SIG-M5 (cell line): Measurements from ENCODE around the gene EYS.

Experiments used
- DNase-seq: peaks from one replicate; lab custom pipeline; 2025; lab: John Stamatoyannopoulos, UW

Gene EYS

GRCh38 chr6:65221153-65221552 lies 485.9 kb downstream of the EYS start:
- no peak for DNase-seq

GRCh38 chr6:65202738-65203137 lies 504.3 kb downstream of the EYS start:
- DNase-seq, result no peak

GRCh38 chr6:65199683-65200082 lies 507.3 kb downstream of the EYS start:
- no peak for DNase-seq

- DNase-seq, result no peak
Measured at GRCh38 chr6:65199121-65199520, 507.9 kb downstream of the EYS start.

- DNase-seq, result no peak
Measured at GRCh38 chr6:65191471-65191870, 515.6 kb downstream of the EYS start.

- no peak for DNase-seq
Measured at GRCh38 chr6:65189236-65189881, 517.7 kb downstream of the EYS start.

GRCh38 chr6:65186826-65187225 lies 520.2 kb downstream of the EYS start:
- DNase-seq, result no peak

GRCh38 chr6:65182681-65183080 lies 524.3 kb downstream of the EYS start:
- no peak for DNase-seq

- no peak for DNase-seq
Measured at GRCh38 chr6:65170273-65170672, 536.8 kb downstream of the EYS start.

- no peak for DNase-seq
Measured at GRCh38 chr6:65161661-65162060, 545.4 kb downstream of the EYS start.

GRCh38 chr6:65157025-65157424 lies 550.0 kb downstream of the EYS start:
- no peak for DNase-seq

- no peak for DNase-seq
Measured at GRCh38 chr6:65155083-65155482, 551.9 kb downstream of the EYS start.

GRCh38 chr6:65149841-65150240 lies 557.2 kb downstream of the EYS start:
- no peak for DNase-seq

GRCh38 chr6:65148839-65149238 lies 558.2 kb downstream of the EYS start:
- DNase-seq, result no peak

GRCh38 chr6:65135567-65135966 lies 571.5 kb downstream of the EYS start:
- no peak for DNase-seq

- DNase-seq, result no peak
Measured at GRCh38 chr6:65126667-65127066, 580.4 kb downstream of the EYS start.

- no peak for DNase-seq
Measured at GRCh38 chr6:65123521-65123920, 583.5 kb downstream of the EYS start.

GRCh38 chr6:65117817-65118409 lies 589.1 kb downstream of the EYS start:
- no peak for DNase-seq

- no peak for DNase-seq
Measured at GRCh38 chr6:65116326-65116725, 590.7 kb downstream of the EYS start.

GRCh38 chr6:65113581-65113980 lies 593.4 kb downstream of the EYS start:
- DNase-seq, result no peak

GRCh38 chr6:65112435-65112834 lies 594.6 kb downstream of the EYS start:
- no peak for DNase-seq

GRCh38 chr6:65110031-65110430 lies 597.0 kb downstream of the EYS start:
- DNase-seq, result no peak

- DNase-seq, result no peak
Measured at GRCh38 chr6:65098349-65098748, 608.7 kb downstream of the EYS start.

- no peak for DNase-seq
Measured at GRCh38 chr6:65091561-65091960, 615.5 kb downstream of the EYS start.
